A549 (cell line): ENCODE results near the gene CCDC142. TPM values are rescaled to one million over a fixed set of nuclear protein-coding genes. Genes with fewer than 3 reads are reported as not detected.
A peak's percentile ranks its signal among the peaks of the same experiment; 100 is the strongest.

ENCODE experiments used
- CBX8 ChIP-seq: fragments of 200-600 bp; sonication (generic); IDR thresholded peaks from 2 replicates; pipeline ENCODE4 v1.6.1; 2016
- CHD4 ChIP-seq: fragments of 200-600 bp; sonication (generic); IDR thresholded peaks from 2 replicates; pipeline ENCODE4 v1.6.1; 2016; ENCODE audit warnings: antibody characterized with exemption, mild to moderate bottlenecking, borderline replicate concordance
- EHF ChIP-seq: fragments of 250-450 bp; sonication (Bioruptor Pico); IDR thresholded peaks from 2 replicates; pipeline ENCODE4 v1.5.0; 2020; ENCODE audit warnings: mild to moderate bottlenecking
- EHMT2 ChIP-seq: fragments of 200-600 bp; sonication (generic); IDR thresholded peaks from 2 replicates; pipeline ENCODE4 v1.6.1; 2016; ENCODE audit warnings: antibody characterized with exemption, low read depth, mild to moderate bottlenecking, moderate library complexity
- FOSB ChIP-seq: fragments of 250-450 bp; sonication (Bioruptor Pico); IDR thresholded peaks from 2 replicates; pipeline ENCODE4 v1.5.0; 2020; ENCODE audit warnings: mild to moderate bottlenecking, moderate library complexity
- GATA3 ChIP-seq: IDR thresholded peaks from 2 replicates; pipeline ENCODE4 v1.6.1; 2012; ENCODE audit warnings: borderline replicate concordance
- HDAC2 ChIP-seq: fragments of 200-600 bp; sonication (generic); IDR thresholded peaks from 2 replicates; pipeline ENCODE4 v1.6.1; 2016
- HEYL ChIP-seq: fragments of 250-450 bp; sonication (Bioruptor Pico); IDR thresholded peaks from 2 replicates; pipeline ENCODE4 v1.8.0; 2021; ENCODE audit warnings: mild to moderate bottlenecking, moderate library complexity
- HOXB13 ChIP-seq: fragments of 250-450 bp; sonication (Bioruptor Pico); IDR thresholded peaks from 2 replicates; pipeline ENCODE4 v1.5.0; 2020; ENCODE audit warnings: low read depth, mild to moderate bottlenecking, moderate library complexity
- JUN ChIP-seq, 2 experiments: fragments of >200 bp; sonication (Bioruptor Twin); formaldehyde crosslinking; IDR thresholded peaks; 2 replicates in 1 of 2; 3 replicates in 1 of 2; pipeline ENCODE4 v1.6.1; 2016 to 2017
- KDM1A ChIP-seq: fragments of 200-600 bp; sonication (generic); IDR thresholded peaks from 2 replicates; pipeline ENCODE4 v1.6.1; 2016; ENCODE audit warnings: low read depth, mild to moderate bottlenecking
- KDM5A ChIP-seq: fragments of 200-600 bp; sonication (generic); IDR thresholded peaks from 2 replicates; pipeline ENCODE4 v1.6.1; 2016; ENCODE audit warnings: antibody characterized with exemption, mild to moderate bottlenecking
- MAFK ChIP-seq: fragments of 450-650 bp; IDR thresholded peaks from 2 replicates; pipeline ENCODE4 v1.6.1; 2014; ENCODE audit not compliant: partially characterized antibody
- MAZ ChIP-seq: fragments of 150-350 bp; IDR thresholded peaks from 2 replicates; pipeline ENCODE4 v1.6.1; 2014; ENCODE audit warnings: antibody characterized with exemption, low read depth, low read length, borderline replicate concordance
- MYC ChIP-seq: IDR thresholded peaks from 2 replicates; pipeline ENCODE4 v1.6.1; 2012; ENCODE audit warnings: mild to moderate bottlenecking, inconsistent platforms, low read length, improper control_type of control experiment, borderline replicate concordance
- NR3C1 ChIP-seq: fragments of >200 bp; sonication (Bioruptor Twin); formaldehyde crosslinking; IDR thresholded peaks from 3 replicates; pipeline ENCODE4 v1.6.1; 2017
- POLR2A ChIP-seq: IDR thresholded peaks from 2 replicates; pipeline ENCODE4 v1.6.1; 2012; ENCODE audit warnings: mild to moderate bottlenecking, low read length
- RARB ChIP-seq: fragments of 250-450 bp; sonication (Bioruptor Pico); IDR thresholded peaks from 2 replicates; pipeline ENCODE4 v1.8.0; 2021; ENCODE audit warnings: mild to moderate bottlenecking, moderate library complexity
- RCOR1 ChIP-seq: fragments of 150-350 bp; IDR thresholded peaks from 2 replicates; pipeline ENCODE4 v1.6.1; 2014; ENCODE audit warnings: antibody characterized with exemption, low read length, low read depth
- SREBF2 ChIP-seq: fragments of 450-650 bp; IDR thresholded peaks from 2 replicates; pipeline ENCODE4 v1.6.1; 2014; ENCODE audit warnings: mild to moderate bottlenecking, moderate library complexity
- ZC3H11A ChIP-seq: fragments of 450-650 bp; IDR thresholded peaks from 2 replicates; pipeline ENCODE4 v1.6.1; 2014; ENCODE audit warnings: antibody characterized with exemption, mild to moderate bottlenecking
- ZFP36 ChIP-seq: fragments of 450-650 bp; IDR thresholded peaks from 2 replicates; pipeline ENCODE4 v1.6.1; 2014; ENCODE audit warnings: borderline replicate concordance; ENCODE audit not compliant: partially characterized antibody
- polyA plus RNA-seq, 4 experiments: library from polyadenylated mRNA; depleted of rRNA in 3 of 4; stranded (reverse); fragments of >200 nt; fragmentation: RNase III in 1 of 4; extraction: RNeasy Plus Mini Kit Qiagen cat#74134 plus additional on column Dnase treatment in 1 of 4; gene quantifications; 2 replicates in 3 of 4; 3 replicates in 1 of 4; pipeline ENCODE4 v1.2.3, GENCODE V29; 2011 to 2017
- TF ChIP-seq, protein P1 (sequence below): fragments of 200-600 bp; sonication (generic); IDR thresholded peaks from 2 replicates; pipeline ENCODE4 v1.6.1; 2016; ENCODE audit warnings: antibody characterized with exemption, mild to moderate bottlenecking, moderate library complexity
- TF ChIP-seq, protein P2 (sequence below): fragments of 250-450 bp; sonication (Bioruptor Pico); IDR thresholded peaks from 2 replicates; pipeline ENCODE4 v1.5.0; 2021; ENCODE audit warnings: mild to moderate bottlenecking, moderate library complexity, borderline replicate concordance
- TF ChIP-seq, protein P3 (sequence below): IDR thresholded peaks from 2 replicates; pipeline ENCODE4 v1.6.1; 2012
- TF ChIP-seq, protein P4 (sequence below): fragments of 450-650 bp; IDR thresholded peaks from 2 replicates; pipeline ENCODE4 v1.6.1; 2014; ENCODE audit warnings: antibody characterized with exemption
- TF ChIP-seq, protein P5 (sequence below): fragments of >200 bp; sonication (Bioruptor Twin); formaldehyde crosslinking; IDR thresholded peaks from 3 replicates; pipeline ENCODE4 v1.5.1; 2016

The CCDC142 gene
- polyA plus RNA-seq, 2 of the 4 experiments (the other 2 are of a cell fraction) = 6.8 to 12.8 TPM

DNA sequence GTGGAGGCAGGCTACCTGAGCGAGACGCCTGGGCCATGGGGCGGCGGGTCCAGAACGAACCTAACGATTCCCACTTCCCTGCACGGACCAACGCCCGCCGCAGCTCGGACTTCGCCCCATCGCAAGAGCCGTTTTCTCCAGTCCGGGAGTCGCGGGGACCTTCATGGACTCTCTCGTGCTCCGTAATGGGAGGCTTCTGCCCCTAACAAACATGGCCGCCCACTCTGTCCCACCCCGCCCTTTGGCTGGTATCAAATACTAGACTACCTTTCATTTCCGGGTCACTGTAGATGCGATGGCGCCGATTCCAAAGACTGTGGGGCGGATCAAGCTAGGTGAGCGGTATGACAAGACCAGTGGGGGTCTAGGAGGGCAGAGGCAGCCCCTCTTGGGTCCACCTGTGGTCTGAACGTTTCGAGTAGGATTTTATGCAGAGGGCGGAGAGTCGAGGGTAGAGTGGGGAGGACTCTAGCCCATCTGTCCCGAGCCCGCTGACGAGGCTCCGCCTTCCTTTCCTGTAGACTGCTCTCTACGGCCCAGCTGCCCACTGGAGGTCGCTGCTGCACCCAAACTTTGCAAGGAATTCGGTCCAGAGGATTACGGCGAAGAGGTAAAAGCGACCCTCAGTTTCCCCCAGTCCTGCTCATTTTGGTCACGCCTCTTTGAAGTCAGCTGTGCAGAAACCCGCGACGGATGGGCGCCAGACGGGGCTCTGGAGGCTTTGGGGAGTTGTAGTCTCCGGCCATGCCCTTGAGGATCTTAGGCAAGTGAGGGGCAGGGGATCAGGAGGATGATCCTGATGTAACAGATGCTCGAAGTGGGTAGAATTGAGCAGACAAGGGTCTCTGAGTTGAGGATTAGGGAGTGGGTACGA is at the start of gene CCDC142, which contains the start of gene TTC31 (continued):
- TF ChIP-seq, protein P1, sequence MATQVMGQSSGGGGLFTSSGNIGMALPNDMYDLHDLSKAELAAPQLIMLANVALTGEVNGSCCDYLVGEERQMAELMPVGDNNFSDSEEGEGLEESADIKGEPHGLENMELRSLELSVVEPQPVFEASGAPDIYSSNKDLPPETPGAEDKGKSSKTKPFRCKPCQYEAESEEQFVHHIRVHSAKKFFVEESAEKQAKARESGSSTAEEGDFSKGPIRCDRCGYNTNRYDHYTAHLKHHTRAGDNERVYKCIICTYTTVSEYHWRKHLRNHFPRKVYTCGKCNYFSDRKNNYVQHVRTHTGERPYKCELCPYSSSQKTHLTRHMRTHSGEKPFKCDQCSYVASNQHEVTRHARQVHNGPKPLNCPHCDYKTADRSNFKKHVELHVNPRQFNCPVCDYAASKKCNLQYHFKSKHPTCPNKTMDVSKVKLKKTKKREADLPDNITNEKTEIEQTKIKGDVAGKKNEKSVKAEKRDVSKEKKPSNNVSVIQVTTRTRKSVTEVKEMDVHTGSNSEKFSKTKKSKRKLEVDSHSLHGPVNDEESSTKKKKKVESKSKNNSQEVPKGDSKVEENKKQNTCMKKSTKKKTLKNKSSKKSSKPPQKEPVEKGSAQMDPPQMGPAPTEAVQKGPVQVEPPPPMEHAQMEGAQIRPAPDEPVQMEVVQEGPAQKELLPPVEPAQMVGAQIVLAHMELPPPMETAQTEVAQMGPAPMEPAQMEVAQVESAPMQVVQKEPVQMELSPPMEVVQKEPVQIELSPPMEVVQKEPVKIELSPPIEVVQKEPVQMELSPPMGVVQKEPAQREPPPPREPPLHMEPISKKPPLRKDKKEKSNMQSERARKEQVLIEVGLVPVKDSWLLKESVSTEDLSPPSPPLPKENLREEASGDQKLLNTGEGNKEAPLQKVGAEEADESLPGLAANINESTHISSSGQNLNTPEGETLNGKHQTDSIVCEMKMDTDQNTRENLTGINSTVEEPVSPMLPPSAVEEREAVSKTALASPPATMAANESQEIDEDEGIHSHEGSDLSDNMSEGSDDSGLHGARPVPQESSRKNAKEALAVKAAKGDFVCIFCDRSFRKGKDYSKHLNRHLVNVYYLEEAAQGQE = no peak; the same call in 1 of the 2 replicates
- no peak for TF ChIP-seq KDM1A
- TF ChIP-seq MAFK = no peak
- TF ChIP-seq HEYL = no peak
- TF ChIP-seq MYC = 0 out of 2 replicates have a peak, but pooled peaks have one; percentile 10
- TF ChIP-seq SREBF2 = no peak
- TF ChIP-seq HDAC2 = peak; percentile 94; the same call in 1 of the 2 replicates
- no peak for TF ChIP-seq EHF
- no peak for TF ChIP-seq ZFP36
- TF ChIP-seq KDM5A = peak; percentile 98
- no peak for TF ChIP-seq GATA3
- no peak for TF ChIP-seq MAZ
- TF ChIP-seq, protein P2, sequence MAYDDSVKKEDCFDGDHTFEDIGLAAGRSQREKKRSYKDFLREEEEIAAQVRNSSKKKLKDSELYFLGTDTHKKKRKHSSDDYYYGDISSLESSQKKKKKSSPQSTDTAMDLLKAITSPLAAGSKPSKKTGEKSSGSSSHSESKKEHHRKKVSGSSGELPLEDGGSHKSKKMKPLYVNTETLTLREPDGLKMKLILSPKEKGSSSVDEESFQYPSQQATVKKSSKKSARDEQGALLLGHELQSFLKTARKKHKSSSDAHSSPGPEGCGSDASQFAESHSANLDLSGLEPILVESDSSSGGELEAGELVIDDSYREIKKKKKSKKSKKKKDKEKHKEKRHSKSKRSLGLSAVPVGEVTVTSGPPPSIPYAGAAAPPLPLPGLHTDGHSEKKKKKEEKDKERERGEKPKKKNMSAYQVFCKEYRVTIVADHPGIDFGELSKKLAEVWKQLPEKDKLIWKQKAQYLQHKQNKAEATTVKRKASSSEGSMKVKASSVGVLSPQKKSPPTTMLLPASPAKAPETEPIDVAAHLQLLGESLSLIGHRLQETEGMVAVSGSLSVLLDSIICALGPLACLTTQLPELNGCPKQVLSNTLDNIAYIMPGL (CRISPR knock-in tag) = no peak
- TF ChIP-seq, protein P3, sequence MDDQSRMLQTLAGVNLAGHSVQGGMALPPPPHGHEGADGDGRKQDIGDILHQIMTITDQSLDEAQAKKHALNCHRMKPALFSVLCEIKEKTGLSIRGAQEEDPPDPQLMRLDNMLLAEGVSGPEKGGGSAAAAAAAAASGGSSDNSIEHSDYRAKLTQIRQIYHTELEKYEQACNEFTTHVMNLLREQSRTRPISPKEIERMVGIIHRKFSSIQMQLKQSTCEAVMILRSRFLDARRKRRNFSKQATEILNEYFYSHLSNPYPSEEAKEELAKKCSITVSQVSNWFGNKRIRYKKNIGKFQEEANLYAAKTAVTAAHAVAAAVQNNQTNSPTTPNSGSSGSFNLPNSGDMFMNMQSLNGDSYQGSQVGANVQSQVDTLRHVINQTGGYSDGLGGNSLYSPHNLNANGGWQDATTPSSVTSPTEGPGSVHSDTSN = 0 out of 2 replicates have a peak, but pooled peaks have one; percentile 44
- TF ChIP-seq, protein P4, sequence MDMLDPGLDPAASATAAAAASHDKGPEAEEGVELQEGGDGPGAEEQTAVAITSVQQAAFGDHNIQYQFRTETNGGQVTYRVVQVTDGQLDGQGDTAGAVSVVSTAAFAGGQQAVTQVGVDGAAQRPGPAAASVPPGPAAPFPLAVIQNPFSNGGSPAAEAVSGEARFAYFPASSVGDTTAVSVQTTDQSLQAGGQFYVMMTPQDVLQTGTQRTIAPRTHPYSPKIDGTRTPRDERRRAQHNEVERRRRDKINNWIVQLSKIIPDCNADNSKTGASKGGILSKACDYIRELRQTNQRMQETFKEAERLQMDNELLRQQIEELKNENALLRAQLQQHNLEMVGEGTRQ = no peak
- no peak for TF ChIP-seq CBX8
- TF ChIP-seq, protein P5, sequence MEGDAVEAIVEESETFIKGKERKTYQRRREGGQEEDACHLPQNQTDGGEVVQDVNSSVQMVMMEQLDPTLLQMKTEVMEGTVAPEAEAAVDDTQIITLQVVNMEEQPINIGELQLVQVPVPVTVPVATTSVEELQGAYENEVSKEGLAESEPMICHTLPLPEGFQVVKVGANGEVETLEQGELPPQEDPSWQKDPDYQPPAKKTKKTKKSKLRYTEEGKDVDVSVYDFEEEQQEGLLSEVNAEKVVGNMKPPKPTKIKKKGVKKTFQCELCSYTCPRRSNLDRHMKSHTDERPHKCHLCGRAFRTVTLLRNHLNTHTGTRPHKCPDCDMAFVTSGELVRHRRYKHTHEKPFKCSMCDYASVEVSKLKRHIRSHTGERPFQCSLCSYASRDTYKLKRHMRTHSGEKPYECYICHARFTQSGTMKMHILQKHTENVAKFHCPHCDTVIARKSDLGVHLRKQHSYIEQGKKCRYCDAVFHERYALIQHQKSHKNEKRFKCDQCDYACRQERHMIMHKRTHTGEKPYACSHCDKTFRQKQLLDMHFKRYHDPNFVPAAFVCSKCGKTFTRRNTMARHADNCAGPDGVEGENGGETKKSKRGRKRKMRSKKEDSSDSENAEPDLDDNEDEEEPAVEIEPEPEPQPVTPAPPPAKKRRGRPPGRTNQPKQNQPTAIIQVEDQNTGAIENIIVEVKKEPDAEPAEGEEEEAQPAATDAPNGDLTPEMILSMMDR = peak; percentile 98
- peak; percentile 88 to 93; a peak in 4 of 5 replicates for TF ChIP-seq JUN (IDR thresholded peaks at IDR 0.05)
- no peak for TF ChIP-seq NR3C1
- TF ChIP-seq EHMT2 = no peak
- no peak for TF ChIP-seq ZC3H11A
- TF ChIP-seq POLR2A = peak; percentile 49
- TF ChIP-seq RARB = no peak
- TF ChIP-seq FOSB (CRISPR knock-in tag) = no peak
- TF ChIP-seq RCOR1 = no peak
- TF ChIP-seq HOXB13 = no peak
- TF ChIP-seq CHD4 = no peak
